Lower leg skin (tissue), 4 donors: ENCODE data around the gene SSTR4. TPM values are rescaled to one million over a fixed set of nuclear protein-coding genes. Genes with fewer than 3 reads are reported as not detected.

Source experiments
- DNase-seq, 2 donors: peaks; one replicate each; pipeline ENCODE4 v3.0.0-alpha.2; 2019; ENCODE audit warnings: low spot score in 2 of 2
- H3K4me3 ChIP-seq: fragments of 200-600 bp; sonication (generic); 2 replicates; pipeline ENCODE4 v1.5.1; 2017; ENCODE audit warnings: mild to moderate bottlenecking, low read depth; ENCODE audit not compliant: poor library complexity, severe bottlenecking
- CTCF ChIP-seq, 3 donors: fragments of 450-650 bp; IDR thresholded peaks; one replicate each; pipeline ENCODE4 v1.5.1; 2016; ENCODE audit warnings: antibody characterized with exemption in 3 of 3, mild to moderate bottlenecking in 3 of 3, moderate library complexity in 2 of 3
- POLR2A ChIP-seq, 2 donors: fragments of 450-650 bp; IDR thresholded peaks; one replicate each; pipeline ENCODE4 v1.6.1; 2016 to 2017; ENCODE audit warnings: antibody characterized with exemption in 2 of 2, mild to moderate bottlenecking in 1 of 2, moderate library complexity in 1 of 2
- WGBS, 2 donors: methylation state at CpG; one replicate each; pipeline ENCODE4 v1.1.5; 2018; 5-methylcytosine and 5-hydroxymethylcytosine counted together
- intact Hi-C: fragments of 100-400 bp; cut with DNase I; formaldehyde crosslinking; loops from one replicate; pipeline ENCODE4 v1.15.0; 2023; ENCODE audit warnings: low total_unique reads
- total RNA-seq, 4 donors: library from RNA; depleted of rRNA; stranded (reverse); fragments of >200 nt; gene quantifications; one replicate each; pipeline ENCODE4 v1.1.0, GENCODE V29; 2016

The SSTR4 gene
- total RNA-seq, 4 donors from 2014 or later = not detected

- TF ChIP-seq CTCF (IDR thresholded peaks at IDR 0.05) (no peak), POLR2A (IDR thresholded peaks at IDR 0.05) (no peak)
- no peak within 1 kb of the TSS for H3K4me3 ChIP-seq
- intact Hi-C loops = no loop called here
- 59 to 74% methylated on average over 23 of the region's 28 CpGs for WGBS, 2 donors
- DNase-seq = peak in 1 of 2 donors; percentile 86
Measured at GRCh38 chr20:23086056-23086566, 51.0 kb downstream of the SSTR4 start, which contains the start of gene CD93. TSS of gene CD93 (minus strand) at chr20:23086324. CDS start at chr20:23086192, 132 bp downstream.

DNA sequence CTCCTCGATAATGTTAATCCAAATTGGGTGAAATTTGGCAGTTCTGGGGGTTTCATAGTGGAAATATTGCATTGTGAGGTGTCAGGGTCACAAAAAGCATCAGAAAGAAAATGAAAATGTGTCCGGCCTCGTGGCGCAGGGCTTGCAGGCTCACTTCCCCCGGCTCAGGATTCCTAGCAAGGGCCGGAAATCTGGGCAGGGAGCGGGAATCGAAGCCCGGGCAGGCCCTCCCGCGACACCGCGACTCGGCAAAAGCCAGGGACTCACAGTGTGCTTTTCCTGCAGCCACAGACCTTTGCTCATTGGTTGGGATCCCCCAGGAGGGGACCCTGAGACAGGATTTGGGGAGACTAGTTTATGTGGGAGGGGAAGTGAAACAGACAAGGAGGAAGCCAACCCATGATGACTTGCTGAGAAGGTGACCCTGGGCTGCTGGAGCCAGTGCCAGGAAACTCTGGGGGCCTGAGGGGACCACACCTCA is 51.9 kb downstream of the SSTR4 start:
- intact Hi-C loops = no loop called here
- peak in 1 of 2 donors; percentile 86 for DNase-seq
- no peak for TF ChIP-seq CTCF (IDR thresholded peaks at IDR 0.05)
- no peak for TF ChIP-seq POLR2A (IDR thresholded peaks at IDR 0.05)
- 72 to 75% methylated on average over 13 to 14 of the region's 14 CpGs for WGBS, 2 donors
- H3K4me3 ChIP-seq = no peak overlapping the region

DNA sequence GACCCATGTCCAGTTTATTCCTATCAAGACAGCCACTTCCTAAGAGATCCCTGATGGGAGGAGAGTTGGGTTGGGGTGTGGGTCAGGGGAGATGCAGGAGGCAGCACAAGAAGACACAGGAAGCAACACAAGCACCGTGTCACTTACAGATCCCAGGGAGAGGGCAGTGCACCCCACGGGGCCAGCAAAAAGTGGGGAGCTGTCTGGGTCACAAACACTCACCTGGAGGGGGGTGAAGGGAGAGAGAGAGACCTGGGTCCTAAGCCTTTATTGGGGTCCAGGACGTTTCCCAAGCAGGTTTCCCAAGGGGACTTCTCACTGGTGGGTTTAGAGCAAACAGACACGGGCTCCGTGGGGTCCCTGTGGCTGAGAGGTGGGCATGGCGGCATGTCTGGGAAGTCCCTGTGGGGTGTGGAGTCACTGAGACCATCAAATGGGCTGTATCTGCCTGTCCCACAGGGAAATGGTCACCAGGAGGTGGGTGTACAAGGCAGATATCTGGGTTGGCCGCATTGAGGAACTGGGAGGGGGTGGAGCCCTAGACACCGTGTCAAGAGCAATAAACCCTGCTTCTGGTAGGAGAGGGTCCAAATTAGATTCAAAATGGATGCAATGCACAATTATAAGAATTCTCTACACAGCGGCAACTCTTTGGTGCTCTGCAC is 52.6 kb downstream of the SSTR4 start:
- peak in 1 of 2 donors; percentile 83 for DNase-seq
- TF ChIP-seq POLR2A (IDR thresholded peaks at IDR 0.05) (no peak), CTCF (IDR thresholded peaks at IDR 0.05) (no peak)
- intact Hi-C loops = no loop called here
- WGBS, 2 donors = 74 to 86% methylated on average over 9 of the region's 9 CpGs
- no peak overlapping the region for H3K4me3 ChIP-seq

Other genes with a start within 250 kb of the SSTR4 start
- 100 to 1,000 TPM; 144 to 213 (median 178) TPM for gene THBD, start 14.4 kb downstream of the SSTR4 start, total RNA-seq
- gene CD93, start 51.0 kb downstream of the SSTR4 start, total RNA-seq = 10 to 100 TPM; 12.6 to 44.3 (median 18.2) TPM